SIG-M5 treated with dmso at 0.1 percent for 504 hours (cell line): ENCODE measurements around the gene CCDC110.
"Not testable (repeated sequence)": the region's sequence is repeated elsewhere in the genome, so short reads cannot be mapped to it uniquely, and the experiment has no call there.

Experiments used
- DNase-seq: peaks from one replicate; lab custom pipeline; 2025; ENCODE audit not compliant: unreplicated experiment; lab: John Stamatoyannopoulos, UW

Gene CCDC110

DNA sequence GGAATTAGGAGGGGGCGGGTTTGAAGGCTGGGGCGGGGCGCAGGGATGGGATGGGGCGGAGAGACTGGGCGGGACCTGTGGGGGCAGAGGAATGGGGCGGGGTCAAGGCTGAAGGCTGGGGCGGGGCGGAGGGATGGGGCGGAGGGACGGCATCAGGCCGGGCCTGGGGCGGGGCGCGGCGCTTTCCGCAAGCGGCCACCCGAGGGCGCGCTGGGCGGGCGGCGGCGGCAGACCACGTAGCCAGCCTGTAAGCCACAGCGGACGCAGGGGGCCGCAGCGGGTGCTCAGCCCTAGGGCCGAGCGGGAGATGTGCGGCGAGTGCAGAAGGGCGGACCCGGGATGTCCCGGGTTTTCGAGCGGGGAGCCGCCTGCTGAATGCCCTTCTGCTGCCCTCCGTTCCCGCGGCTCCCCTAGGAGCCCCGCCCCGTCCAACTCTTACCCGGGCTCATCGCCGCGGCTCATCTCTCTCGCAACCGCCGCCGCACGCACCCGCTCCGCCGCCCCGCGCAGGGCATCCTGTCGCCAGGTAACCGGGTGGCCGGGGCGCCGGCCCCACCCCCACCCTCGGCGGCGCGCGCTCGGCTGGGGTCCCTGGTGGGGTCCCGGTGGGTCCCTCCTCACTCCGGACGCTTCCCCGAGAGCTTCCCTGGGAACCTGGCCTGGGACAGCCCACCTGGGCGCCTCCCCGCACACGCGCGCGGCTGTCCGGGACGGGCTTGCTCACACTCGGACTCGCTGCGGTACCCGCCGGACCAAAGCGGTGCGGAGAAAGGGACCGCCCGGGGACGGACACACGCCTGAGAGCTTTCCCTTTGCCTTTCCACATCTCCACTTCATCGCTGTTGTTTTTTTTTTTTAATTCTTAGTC is at the start of gene CCDC110:
CCDC110 (minus strand) TSS at position 499 of the 868 bp plus-strand sequence; CDS start at position 449, 50 bp downstream.
- peak; percentile 78 for DNase-seq

DNA sequence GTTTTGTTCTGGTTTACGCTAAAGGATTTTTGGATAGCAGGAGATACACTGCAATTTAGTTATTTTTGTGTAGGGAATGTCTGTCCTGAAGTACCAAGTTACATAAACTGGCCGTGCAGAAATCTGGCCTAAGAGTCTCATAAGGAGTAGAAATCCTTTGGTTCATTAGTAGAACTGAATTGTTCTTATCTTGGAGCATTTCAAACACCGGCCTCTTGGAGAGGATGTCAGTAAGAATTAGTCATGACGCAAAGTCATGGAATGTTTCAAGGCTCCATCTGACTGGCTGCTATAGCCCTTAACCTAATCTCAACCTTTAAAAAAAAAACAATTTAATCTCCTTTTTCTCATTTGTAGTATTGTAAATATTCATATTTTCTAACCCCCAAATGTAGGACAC is 48.6 kb upstream of the CCDC110 start:
- no peak for DNase-seq

DNA sequence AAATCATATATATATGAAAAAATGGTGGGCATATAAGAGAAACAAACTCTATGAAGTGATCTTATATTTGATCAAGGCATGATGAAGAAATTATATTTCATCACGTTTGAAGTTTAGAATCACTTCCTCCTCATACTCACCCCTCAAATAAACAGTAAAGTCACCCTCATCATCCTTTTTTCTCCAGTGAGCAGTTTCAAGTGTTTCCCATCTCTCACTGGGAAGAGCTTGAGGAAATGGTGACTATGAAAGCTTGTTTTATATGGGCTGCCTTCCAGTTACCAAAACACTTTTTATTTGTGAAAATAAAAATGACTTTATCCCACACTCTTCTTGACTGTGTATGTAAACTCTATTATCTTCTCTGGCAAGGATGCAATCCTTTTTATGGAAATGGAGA is 47.0 kb upstream of the CCDC110 start:
- DNase-seq = no peak

DNA sequence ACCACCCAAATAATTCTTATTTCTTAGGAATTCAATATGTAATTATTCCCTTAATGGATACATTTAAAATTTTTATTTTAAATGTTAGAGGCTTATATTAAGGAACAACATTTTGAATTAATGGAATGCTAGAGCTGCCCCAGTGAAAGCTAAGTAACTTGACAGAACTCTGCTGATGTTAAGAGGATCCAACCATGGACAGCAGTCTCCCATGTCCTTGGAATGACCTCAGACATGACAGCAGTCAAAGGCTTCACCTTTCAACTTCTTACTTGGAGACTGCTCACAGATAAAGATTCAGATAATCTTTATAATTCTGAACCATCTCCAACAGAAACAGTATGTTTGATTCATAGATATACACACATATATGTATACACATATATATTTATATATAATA is 46.5 kb upstream of the CCDC110 start:
- no peak for DNase-seq

DNA sequence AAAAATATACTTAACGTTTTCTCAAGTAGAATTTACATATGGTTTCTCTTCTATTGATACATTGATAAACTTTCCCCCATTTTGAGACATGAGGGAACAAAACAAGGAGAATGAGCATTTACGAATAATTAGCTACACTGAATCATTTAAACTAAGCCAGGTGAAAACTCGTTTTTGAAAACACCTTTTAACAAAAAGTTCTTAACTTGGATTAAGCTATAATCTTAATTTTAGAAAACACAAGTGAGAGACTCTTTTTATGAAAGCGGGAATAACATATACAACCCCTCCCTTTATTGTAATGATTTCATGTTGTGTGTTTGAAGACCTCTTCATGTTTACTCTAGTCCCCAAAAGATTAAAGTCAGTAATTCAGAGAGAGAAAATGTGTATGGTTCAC is 43.7 kb upstream of the CCDC110 start:
- no peak for DNase-seq

DNA sequence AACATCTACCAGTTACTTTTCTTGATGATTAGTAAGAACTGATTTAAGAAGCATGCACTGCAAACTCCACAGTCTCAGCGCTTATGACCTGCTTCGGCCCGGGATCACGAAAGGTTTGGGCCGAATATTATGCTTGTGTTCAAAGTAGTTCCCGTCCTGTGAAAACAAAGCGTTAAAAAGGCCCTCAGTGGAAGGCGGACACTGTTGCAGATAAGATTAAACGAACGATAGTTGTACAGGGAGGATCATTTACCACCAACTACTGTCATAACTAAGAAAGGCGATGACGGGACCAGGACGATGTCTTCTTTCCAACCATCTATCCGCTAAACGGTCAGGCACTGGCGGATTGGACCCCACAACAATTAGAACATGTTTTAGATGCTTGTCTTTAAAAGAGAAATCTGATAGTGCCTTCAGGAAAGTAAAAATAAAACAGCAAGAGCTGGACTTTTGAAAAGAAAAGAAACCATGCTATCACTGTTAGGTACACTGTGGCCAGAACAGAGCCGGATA is 42.7 kb upstream of the CCDC110 start:
- DNase-seq = no peak

DNA sequence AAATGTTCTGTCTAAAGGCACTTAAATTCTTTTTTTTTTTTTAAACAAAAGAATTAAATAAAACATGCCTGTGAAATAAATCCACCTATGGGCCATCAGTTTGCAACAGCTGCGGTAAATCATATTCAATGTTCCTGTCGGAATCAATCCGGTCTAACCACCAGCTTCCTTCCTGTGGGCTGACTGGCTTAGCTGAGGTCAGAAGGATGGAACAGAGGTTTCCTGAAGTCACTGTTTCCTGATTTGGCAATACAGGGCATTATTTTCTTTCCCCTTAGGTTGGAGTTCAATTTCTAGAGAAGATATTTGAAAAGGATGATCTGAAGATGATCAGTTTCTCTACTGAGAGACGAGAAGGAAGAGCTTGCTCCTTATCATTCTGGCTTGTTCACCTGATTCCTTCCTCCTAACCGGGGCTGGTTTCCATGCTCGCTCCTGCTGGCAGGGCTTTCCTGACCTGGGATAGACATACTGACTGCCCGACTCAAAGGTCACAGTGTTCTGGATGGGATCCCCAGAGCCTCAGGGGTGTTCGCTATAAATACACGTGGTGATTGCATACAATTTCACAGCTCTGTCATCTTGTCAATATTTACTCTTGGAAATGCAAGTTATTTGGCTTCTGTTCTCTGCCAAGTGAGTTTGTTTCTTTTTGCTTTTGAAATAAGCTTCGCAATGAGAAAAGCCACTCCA is 42.1 kb upstream of the CCDC110 start:
- no peak for DNase-seq

DNA sequence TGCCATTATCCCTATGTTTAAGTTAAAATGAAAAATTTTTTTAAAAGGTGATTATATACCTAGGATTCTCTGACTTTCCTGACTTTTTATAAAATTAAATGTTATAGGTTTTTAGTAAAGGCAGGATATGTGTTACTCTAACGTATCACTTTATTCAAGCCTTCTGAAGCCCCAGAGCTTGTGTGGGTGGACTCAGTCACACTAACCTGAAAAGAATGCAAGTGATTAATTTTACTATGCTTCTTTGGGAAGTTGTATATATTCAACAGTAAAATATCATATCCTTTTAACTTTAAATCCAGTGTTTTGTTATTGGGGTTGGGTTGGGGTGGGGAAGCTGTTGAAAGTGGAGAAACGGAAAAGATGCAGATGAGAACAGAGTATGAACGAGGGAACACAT is 41.0 kb upstream of the CCDC110 start:
- DNase-seq = no peak

DNA sequence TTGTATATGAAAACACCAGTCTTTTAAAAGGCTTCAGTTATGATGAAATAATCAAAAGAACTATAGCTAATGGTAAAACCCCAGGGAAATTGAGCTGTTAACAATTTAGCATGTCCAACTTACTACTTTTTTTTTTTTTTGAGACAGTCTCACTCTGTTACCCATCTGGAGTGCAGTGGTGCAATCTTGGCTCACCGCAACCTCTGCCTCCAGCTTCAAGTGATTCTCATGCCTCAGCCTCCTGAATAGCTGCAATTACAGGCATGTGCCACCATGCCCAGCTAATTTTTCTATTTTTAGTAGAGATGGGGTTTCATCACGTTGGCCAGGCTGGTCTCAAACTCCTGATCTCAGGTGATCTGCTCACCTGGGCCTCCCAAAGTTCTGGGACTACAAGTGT is 39.7 kb upstream of the CCDC110 start:
- DNase-seq = not testable (repeated sequence)

DNA sequence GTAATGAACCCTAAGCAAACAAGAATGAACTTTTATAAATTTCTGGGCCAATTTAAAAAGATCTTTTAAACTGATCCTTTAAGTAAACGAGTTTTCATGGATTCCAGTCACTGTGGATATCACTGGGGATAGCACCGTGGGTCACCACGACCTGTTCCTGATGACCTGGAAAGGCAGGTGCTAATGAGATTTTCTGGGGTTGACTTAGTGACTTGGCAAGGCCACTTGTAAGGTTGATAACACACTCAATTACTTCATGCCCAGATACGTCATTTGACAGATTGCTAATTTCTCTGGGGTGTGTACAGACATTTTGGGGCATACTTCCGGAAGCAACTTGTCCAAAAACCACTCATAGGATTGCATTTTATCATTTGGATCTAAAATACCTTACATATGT is 39.3 kb upstream of the CCDC110 start:
- no peak for DNase-seq

DNA sequence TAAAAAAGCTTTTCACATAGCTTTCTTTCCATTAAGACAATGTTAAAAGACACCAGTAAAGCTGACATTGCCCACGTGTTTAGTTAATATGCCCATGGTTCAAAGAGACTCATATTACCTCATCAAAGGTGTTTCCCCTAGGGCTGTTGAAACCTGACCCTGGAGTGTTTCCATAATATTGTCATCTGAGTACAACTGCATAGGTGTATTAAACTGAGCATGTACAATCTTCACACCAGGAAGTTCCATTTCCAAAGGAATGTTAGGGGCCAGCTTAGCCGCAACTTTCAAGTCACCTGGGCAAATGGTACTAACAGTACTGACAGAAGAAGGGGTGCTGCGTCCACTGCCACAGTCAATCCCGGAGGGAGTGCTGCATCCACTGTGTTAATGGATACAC is 36.6 kb upstream of the CCDC110 start:
- DNase-seq = no peak

DNA sequence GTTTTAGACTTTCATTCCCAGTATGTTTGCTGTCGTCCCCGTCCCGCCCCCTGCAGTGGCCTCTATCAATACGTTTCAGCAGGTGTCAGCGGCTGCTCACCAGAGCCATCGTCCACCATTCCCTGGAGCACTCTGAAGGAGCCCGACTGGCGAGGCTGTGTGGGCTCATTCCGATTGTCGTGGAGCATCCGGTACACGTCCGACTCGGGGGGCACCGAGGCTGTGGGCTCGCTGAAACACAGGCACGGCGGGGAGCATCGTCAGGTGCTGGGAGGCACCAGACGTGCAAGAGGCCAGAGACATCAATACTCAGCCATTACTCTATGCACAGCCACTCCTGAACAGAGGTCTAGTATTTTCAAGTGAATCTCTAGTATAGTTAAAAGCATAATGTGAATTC is 34.9 kb upstream of the CCDC110 start:
- no peak for DNase-seq

DNA sequence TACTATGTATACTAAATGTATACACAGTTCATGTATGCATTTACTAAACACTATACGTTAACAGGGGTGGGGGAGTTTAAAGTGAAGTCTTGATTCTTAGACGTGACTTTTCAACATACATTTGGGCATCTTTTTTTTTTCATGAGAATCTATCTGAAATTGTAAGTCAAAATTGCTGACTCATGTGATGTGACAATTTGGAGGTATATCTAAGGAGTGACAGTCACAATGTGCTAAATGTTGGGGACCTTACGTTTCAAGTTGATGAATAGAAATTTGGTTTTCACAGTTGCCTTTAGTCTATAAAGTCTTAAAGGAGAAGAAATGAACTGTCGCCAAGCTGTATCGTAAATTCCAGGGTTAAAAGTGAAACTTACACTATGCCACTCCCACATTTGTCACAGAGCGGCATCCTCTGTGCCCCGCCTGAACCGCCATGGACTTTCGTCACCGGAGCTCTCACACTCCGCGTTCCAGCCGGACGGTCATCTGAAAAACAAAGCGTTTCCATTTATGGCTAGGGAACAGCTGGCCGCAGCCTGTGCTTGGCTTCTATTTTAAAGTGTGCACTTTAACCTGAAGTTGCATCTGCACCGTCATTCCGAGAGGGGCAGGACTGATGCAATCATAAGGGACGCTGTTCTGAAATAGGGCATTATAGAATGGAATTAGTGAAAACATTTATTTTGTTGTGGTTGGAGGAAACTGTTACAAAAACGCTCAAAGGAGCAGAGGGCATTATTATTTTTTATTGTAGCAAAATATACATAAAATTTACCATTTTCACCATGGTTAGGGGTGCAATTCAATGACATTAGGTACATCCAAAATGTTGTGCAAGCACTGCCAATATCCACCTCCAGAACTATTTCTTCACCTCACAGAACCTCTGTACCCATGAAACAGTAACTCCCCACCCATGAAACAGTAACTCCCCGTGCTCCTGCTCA is 32.8 kb upstream of the CCDC110 start:
- no peak for DNase-seq

DNA sequence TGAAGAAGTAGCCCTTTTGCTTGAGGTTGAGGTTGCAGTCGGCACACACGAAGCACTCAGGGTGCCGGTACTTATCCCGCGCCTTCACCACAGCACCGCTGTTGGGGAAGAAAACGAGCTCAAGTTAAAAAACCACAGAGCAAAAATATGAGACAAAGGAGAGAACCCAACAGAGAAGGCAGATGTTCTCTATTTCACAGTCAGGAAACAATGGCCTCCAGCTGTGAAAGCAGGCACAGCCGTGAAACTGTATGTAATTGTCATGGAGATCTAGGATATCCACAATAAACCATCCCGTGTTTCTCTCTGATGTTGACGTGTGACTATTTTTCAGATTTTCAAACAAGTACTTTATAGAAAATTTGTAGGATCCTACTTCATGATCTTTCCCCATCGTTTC is 30.9 kb upstream of the CCDC110 start:
- DNase-seq = no peak

DNA sequence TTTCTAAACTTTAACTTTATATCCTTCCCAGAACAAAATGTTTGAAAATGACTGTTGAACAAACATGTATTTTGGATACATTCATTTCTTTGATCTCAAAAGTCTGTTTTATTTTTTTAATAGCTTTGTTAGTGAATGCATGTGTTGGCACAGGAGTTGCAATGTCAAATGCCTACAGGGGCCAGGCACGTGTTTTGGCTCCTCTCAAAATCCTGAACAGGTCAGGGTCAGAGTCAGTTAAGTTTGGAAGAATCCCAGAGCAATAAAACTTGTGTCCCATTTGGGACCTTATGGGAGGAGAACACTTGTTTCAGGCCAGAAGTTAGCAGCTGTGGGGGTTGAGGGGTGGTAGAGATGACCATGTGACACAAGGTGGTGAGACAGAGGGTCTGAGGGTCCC is 29.0 kb upstream of the CCDC110 start:
- no peak for DNase-seq

DNA sequence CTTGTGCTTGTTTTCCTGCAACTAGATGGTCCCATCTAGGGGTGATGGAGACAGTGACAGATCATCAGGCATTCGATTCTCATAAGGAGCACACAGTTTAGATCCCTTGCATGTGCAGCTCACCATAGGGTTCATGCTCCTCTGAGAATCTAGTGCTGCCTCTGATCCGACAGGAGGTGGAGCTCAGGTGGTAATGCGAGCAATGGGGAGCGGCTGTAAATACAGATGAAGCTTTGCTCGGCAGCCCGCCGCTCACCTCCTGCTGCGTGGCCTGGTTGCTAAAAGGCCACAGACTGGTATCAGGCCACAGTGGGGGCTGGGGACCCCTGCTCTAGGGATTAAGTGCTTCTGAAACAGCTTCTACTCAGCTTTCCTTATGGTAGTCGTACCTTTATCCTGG is 28.5 kb upstream of the CCDC110 start:
- DNase-seq = no peak

DNA sequence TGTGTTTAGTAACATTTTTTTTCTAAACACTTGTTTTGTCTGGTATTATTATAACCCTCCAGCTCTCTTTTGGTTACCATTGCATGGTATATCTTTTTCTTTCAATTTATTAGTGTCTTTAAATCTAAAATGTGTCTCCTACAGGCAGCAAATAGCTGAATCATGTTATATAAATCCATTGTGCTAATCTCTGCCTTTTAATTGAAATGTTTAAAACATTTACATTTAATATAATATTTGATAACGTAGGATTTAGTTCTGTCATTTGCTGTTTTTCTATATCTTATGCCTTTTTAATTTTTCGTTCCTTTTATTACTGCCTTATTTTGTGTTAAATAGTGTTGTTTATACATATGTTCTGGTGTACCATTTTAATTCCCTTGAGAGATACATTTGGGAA is 17.1 kb upstream of the CCDC110 start:
- no peak for DNase-seq

DNA sequence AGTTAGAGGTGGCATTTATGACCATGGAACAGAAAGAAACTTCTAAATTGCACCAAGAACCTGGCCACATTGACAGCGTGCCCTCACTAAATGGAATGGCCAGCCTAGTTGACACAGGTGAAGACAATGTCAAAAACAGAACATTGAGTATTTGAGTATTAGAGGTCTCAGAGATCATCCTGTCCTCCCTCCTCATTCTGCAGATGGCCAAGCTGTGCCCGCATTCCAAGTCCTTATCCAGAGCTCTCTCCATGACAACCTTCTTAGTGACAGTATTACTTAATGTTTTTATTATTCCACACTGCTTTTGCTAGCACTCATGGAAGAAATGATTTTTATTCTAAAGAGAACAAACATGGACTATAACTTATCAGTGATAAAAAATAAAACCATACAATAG is 9.9 kb upstream of the CCDC110 start:
- DNase-seq = no peak

DNA sequence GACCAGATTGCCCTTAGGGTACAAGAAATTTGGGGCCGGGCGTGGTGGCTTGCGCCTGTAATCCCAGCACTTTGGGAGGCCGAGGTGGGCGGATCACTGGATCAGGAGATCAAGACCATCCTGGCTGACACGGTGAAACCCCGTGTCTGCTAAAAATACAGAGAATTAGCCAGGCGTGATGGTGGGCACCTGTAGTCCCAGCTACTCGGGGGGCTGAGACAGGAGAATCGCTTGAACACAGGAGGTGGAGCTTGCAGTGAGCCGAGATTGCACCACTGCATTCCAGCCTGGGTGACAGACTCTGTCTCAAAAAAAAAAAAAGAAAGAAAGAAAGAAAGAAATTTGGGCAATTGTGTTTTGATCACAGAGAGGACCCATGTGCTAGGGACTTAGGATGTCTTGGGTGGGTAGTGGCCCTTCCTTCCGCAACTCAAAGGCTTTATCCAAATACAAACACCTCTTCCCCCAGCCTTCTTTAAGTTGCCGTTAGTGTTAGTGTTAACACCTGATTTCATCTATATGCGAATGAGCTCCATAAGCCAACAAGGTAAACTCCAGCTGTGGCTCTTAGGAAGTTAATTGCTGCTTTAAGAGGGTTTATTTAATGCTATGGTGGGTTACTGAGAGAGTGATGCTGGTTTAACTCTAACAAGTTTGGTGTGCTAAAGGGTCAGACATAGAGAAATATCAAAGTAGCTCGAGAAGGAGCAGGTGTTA is 8.6 kb upstream of the CCDC110 start:
- no peak for DNase-seq

DNA sequence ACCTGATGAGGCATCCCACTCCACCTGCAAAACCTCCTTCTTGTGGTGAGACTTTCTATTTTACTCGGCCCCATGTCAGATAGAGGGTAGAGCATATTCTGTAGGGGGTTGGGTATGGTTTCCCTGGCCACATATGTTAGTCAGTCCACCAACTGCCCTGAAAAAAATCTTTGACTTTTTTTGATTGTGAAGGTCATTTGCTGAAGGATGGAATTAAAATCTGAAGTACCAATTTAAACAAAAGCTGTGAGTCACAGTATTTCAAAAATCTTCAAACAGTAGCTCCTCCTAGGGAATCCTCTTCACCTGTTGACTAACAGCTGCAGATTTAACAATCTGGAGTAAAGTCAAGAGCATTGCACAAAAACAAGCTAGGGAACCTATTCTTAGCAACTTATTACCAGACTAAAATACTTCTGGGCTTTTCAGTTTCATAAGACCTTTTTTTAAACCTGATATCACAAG is 8.0 kb upstream of the CCDC110 start:
- no peak for DNase-seq
